Adrenal gland (tissue), 12 donors: ENCODE results near the gene TEX44. TPM values are rescaled to one million over a fixed set of nuclear protein-coding genes. Genes with fewer than 3 reads are reported as not detected.

Source experiments
- DNase-seq, 7 donors: peaks; one replicate each; pipeline ENCODE4 v3.0.0-alpha.2; 2019 to 2020
- H3K27ac ChIP-seq, 5 donors: fragments of 200-600 bp; sonication (generic) in 4 of 5; 1 replicate in 3 of 5; 2 replicates in 2 of 5; pipeline versions ENCODE4 v1.5.1 to v1.8.0; 2016 to 2020; ENCODE audit warnings: mild to moderate bottlenecking in 1 of 5
- H3K27me3 ChIP-seq: fragments of 200-600 bp; 2 replicates; pipeline ENCODE4 v1.8.0; 2021
- H3K36me3 ChIP-seq, 2 donors: fragments of 200-600 bp; replicated peaks in 1 of 2; 1 replicate in 1 of 2; 2 replicates in 1 of 2; pipeline versions ENCODE4 v1.5.1 to v1.8.0; 2018 to 2022
- H3K4me1 ChIP-seq, 2 donors: fragments of 200-600 bp; replicated peaks in 1 of 2; 1 replicate in 1 of 2; 2 replicates in 1 of 2; pipeline versions ENCODE4 v1.5.1 to v1.8.0; 2018 to 2021
- H3K4me3 ChIP-seq, 4 donors: fragments of 200-600 bp; sonication (generic) in 3 of 4; one replicate each; pipeline ENCODE4 v1.5.1; 2016 to 2018
- H3K9me3 ChIP-seq, 3 donors: fragments of 200-600 bp; sonication (generic) in 1 of 3; replicated peaks in 1 of 3; 1 replicate in 2 of 3; 2 replicates in 1 of 3; pipeline versions ENCODE4 v1.5.1 to v1.8.0; 2016 to 2021
- POLR2A ChIP-seq, 2 donors: fragments of 450-650 bp; IDR thresholded peaks; one replicate each; pipeline ENCODE4 v1.6.1; 2017; ENCODE audit warnings: antibody characterized with exemption in 2 of 2, mild to moderate bottlenecking in 2 of 2, moderate library complexity in 1 of 2
- WGBS, 4 donors: extraction: QIAGEN DNeasy Blood & Tissue Kit in 2 of 4; methylation state at CpG; one replicate each; pipeline versions ENCODE4 v1.1.5 to v1.1.7; 2013 to 2017; 5-methylcytosine and 5-hydroxymethylcytosine counted together
- intact Hi-C, 2 donors: fragments of 100-400 bp; cut with DNase I; formaldehyde crosslinking; loops; one replicate each; pipeline versions ENCODE4 v1.14.1 to v1.15.0; 2022 to 2023
- polyA plus RNA-seq, 3 donors: library from polyadenylated mRNA; stranded (reverse); fragments of 200-250 nt in 2 of 3; fragments of 350-450 nt in 1 of 3; fragmentation: Illumina TruSeq in 1 of 3; extraction: RNeasy Lipid Tissue Mini Kit (QIAGEN cat#74804) in 1 of 3; gene quantifications; one replicate each; pipeline ENCODE4 v1.2.3, GENCODE V29; 2013 to 2014
- total RNA-seq, 9 donors: library from RNA; depleted of rRNA in 4 of 9; stranded (reverse); fragments of >200 nt in 4 of 9; fragments of 120-200 nt in 1 of 9; fragmentation: NEBNext Ultra II Directional in 1 of 9; extraction: Animal tissue kit (Norgen Biotek cat#: 25700) in 1 of 9; gene quantifications; one replicate each; pipeline versions ENCODE4 v1.1.0 to v1.2.4, GENCODE V29; 2013 to 2023
- TF ChIP-seq, protein P1 (sequence below), 6 experiments: fragments of 450-650 bp in 4 of 6; fragments of 200-600 bp in 2 of 6; sonication (generic) in 1 of 6; IDR thresholded peaks; 1 replicate in 5 of 6; 2 replicates in 1 of 6; pipeline versions ENCODE4 v1.5.1 to v1.8.0; 2016 to 2021; ENCODE audit warnings: antibody characterized with exemption in 6 of 6, mild to moderate bottlenecking in 2 of 6, moderate library complexity in 1 of 6
- donor health status: healthy with polysubstance abuse.
- donor health status: Bipolar disorder and iron deficiency.
- donor health status: DM: yes; HTN: yes; CAD: no.
- donor health status: DM: no; HTN: no; CAD: no.
- donor health status: DM: no; HTN: no; CAD: no.
- donor health status: DM: yes; HTN: yes; CAD: no.

Gene TEX44
- total and polyA plus RNA-seq, 12 donors: not detected

DNA sequence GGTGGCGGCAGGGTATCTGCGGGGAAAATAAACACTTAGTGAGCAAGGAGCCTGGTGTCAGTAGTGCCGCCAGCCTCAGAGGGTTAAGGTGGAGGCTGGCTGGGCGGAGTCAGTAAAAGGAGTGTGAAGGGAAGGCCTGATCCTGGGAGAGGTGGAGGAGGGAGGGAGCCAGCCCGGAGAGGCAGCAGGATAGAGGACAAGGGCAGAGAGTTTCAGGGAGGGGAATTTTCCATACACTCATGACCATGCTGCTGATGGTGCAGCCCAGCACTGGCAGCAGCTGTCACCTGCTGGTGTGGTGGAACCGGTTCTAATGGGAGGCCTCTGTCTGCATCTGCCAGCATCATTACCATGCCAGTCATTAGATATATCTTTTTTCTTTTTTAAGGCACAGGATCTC is 2.0 kb upstream of the TEX44 start:
- no peak overlapping the region for H3K4me3 ChIP-seq
- no peaks in the 10 kb centered on the region for H3K27me3 ChIP-seq
- H3K36me3 ChIP-seq: no peaks in the 10 kb centered on the region
- no peaks in the 10 kb centered on the region for H3K4me1 ChIP-seq
- H3K9me3 ChIP-seq: no peaks in the 10 kb centered on the region
- WGBS, 4 donors: 67 to 78% (median 74%) methylated on average over 6 of the region's 6 CpGs
- DNase-seq: no peak
- intact Hi-C loops: no loop called here
- H3K27ac ChIP-seq: no peak overlapping the region
- TF ChIP-seq, protein P1, sequence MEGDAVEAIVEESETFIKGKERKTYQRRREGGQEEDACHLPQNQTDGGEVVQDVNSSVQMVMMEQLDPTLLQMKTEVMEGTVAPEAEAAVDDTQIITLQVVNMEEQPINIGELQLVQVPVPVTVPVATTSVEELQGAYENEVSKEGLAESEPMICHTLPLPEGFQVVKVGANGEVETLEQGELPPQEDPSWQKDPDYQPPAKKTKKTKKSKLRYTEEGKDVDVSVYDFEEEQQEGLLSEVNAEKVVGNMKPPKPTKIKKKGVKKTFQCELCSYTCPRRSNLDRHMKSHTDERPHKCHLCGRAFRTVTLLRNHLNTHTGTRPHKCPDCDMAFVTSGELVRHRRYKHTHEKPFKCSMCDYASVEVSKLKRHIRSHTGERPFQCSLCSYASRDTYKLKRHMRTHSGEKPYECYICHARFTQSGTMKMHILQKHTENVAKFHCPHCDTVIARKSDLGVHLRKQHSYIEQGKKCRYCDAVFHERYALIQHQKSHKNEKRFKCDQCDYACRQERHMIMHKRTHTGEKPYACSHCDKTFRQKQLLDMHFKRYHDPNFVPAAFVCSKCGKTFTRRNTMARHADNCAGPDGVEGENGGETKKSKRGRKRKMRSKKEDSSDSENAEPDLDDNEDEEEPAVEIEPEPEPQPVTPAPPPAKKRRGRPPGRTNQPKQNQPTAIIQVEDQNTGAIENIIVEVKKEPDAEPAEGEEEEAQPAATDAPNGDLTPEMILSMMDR (IDR thresholded peaks at IDR 0.05): no peak
- no peak for TF ChIP-seq POLR2A (IDR thresholded peaks at IDR 0.05)

DNA sequence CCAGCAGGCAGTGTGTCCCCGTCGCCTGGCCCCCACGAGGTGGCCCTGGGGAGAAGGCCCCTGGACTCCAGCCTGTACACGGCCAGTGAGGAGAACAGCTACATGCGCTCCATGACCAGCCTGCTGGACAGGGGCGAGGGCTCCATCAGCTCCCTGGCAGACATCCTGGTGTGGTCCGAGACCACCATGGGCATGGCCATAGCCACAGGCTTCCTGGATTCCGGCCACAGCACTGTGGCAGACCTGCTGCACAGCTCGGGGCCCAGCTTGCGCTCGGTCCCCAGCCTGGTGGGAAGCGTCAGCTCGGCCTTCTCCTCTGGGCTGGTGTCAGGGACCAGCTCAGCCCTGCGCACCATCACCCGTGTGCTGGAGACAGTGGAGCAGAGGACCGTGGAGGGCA is 1.0 kb downstream of the TEX44 start:
- Histone ChIP-seq H3K9me3 (no peaks in the 10 kb centered on the region), H3K27ac (no peak overlapping the region), H3K36me3 (no peaks in the 10 kb centered on the region), H3K4me1 (no peaks in the 10 kb centered on the region), H3K27me3 (no peaks in the 10 kb centered on the region), H3K4me3 (no peak overlapping the region)
- WGBS, 4 donors: 92 to 95% (median 94%) methylated on average over 7 to 16 of the region's 16 CpGs
- intact Hi-C loops: no loop called here
- DNase-seq: no peak
- no peak for TF ChIP-seq POLR2A (IDR thresholded peaks at IDR 0.05)
- TF ChIP-seq, protein P1 (IDR thresholded peaks at IDR 0.05): no peak

DNA sequence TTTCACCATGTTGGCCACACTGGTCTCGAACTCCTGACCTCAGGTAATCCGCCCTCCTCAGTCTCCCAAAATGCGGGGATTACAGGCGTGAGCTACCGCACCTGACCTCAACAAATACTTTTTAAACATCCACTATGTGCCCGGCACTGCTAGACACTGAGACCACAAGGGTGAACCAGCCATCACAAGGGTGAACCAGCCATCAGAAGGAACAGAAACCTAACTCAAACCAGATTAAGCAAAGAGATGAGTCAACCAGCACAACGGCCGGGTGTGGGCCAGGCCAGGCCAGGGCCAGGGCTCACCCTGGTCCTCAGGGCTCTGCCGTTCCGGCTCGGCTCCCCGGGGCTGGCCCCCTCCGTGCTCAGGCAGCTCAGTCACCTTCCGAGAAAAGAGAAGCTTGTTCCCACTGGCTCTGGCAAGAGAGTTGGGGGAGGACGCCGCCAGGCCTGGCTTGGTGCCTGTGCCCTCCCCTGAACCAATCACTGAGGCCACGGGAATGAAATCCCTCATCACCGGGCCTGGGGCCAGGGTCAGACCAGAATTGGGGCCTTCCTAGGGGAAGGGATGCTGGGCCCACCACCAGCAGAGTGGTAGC is 4.4 kb downstream of the TEX44 start:
- Histone ChIP-seq H3K4me3 (no peak overlapping the region), H3K27me3 (no peaks in the 10 kb centered on the region), H3K4me1 (no peaks in the 10 kb centered on the region), H3K9me3 (no peaks in the 10 kb centered on the region), H3K27ac (peak overlapping the region in 1 of 5 donors; percentile 10), H3K36me3 (no peaks in the 10 kb centered on the region)
- intact Hi-C loops: no loop called here
- 61 to 85% (median 76%) methylated on average over 4 to 18 of the region's 18 CpGs for WGBS, 4 donors
- peak in 1 of 7 donors; percentile 36 for DNase-seq
- TF ChIP-seq POLR2A (IDR thresholded peaks at IDR 0.05): no peak
- TF ChIP-seq, protein P1 (IDR thresholded peaks at IDR 0.05): no peak

DNA sequence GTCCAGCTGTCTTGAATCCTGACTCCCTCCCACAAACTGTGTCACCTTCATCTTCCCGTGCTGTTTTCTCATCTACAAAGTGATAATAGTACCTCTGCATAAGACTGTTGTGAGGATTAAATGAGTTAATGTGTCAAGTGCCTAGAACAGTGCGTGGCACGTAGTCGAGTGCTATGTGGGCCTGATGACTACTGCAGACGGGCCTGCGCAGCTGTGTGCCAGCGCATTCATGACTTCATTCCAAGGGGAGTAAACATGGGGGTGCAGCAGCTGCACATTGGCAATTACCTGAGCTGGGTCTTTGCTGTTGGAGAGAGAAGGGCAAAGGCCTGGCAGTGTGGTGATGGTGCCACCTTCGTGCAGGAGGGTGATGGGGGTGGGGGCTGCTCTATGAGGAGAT is 5.0 kb downstream of the TEX44 start:
- H3K9me3 ChIP-seq: no peaks in the 10 kb centered on the region
- H3K27me3 ChIP-seq: no peaks in the 10 kb centered on the region
- TF ChIP-seq, protein P1 (IDR thresholded peaks at IDR 0.05): no peak
- no peak for TF ChIP-seq POLR2A (IDR thresholded peaks at IDR 0.05)
- intact Hi-C loops: no loop called here
- DNase-seq: no peak
- WGBS, 4 donors: 72 to 92% (median 83%) methylated on average over 8 of the region's 8 CpGs
- no peak overlapping the region for H3K4me3 ChIP-seq
- peak overlapping the region in 1 of 5 donors; percentile 10 for H3K27ac ChIP-seq
- no peaks in the 10 kb centered on the region for H3K36me3 ChIP-seq
- H3K4me1 ChIP-seq: no peaks in the 10 kb centered on the region
